ENCODE data around the gene ZNF235. TPM values are rescaled to one million over a fixed set of nuclear protein-coding genes. Genes with fewer than 3 reads are reported as not detected.

Gene ZNF235
- total and polyA plus RNA-seq, 4 donors = 0.96 to 5.3 (median 2.1) TPM

DNA sequence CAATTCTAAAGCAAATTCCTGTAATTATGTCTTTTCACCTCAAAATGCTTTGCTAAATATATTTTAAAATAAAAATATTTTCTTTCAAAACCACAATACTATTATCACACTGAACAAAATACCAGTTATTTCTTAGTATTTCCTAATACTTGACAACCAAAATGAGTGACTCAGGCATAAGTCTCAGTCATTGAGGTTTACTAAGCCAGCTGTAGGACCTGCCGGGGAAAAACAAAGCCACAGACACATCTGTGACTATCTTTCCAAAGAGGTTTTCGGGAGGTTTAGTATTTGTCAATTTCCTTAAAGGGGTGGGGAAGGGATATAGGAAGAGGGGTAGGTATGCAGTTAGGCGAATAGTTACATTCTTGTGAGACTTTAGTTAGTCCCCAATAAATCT, 3.2 kb upstream of the ZNF235 start:
- no peaks in the 10 kb centered on the region for H3K27me3 ChIP-seq (ENCODE audit: control insufficient read depth in 4 of 4, insufficient read depth in 4 of 4, low read length in 3 of 4)
- H3K36me3 ChIP-seq (ENCODE audit: control insufficient read depth in 4 of 4, insufficient read depth in 3 of 4, low read depth in 1 of 4, low read length in 3 of 4) = no peaks in the 10 kb centered on the region
- H3K4me3 ChIP-seq (ENCODE audit: low read depth in 1 of 3, low read length in 3 of 3) = no peak overlapping the region
- H3K9me3 ChIP-seq (ENCODE audit: control insufficient read depth in 4 of 4, low read length in 3 of 4) = peaks cover 11 to 32% (median 24%) of the 10 kb centered on the region in 4 donors
- DNase-seq (ENCODE audit: low spot score) = no peak
- TF ChIP-seq YY1 (IDR thresholded peaks at IDR 0.05) = no peak
- 89% methylated on average over 3 of the region's 3 CpGs for WGBS
- peaks cover 3 to 14% (median 9%) of the 10 kb centered on the region in 4 donors for H3K4me1 ChIP-seq (ENCODE audit: control insufficient read depth in 4 of 4, insufficient read depth in 4 of 4, low read length in 3 of 4)
- H3K9ac ChIP-seq (ENCODE audit: low read depth in 1 of 2, low read length in 2 of 2) = no peak overlapping the region
- H3K27ac ChIP-seq (ENCODE audit: low read depth in 1 of 2, low read length in 2 of 2) = no peak overlapping the region

DNA sequence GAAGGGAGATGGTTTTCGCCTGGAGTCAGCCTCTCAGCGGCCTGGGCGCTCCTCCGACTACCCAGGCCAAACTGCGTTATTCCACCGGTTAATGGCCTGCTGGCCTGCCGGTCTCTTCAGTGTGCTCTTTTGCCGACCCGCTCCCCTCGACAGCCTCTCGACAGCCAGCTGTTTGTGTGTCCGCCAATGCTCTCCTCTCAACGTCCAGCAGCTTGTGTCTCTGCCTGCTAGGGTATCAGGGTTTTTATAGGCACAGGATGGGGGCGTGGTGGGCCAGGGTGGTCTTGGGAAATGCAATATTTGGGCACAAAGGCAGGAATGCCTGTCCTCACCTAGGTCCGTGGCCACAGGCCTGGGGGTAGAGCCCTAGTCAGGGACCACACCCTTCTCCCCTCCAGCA, 1.5 kb upstream of the ZNF235 start:
- Histone ChIP-seq H3K9me3 (ENCODE audit: control insufficient read depth in 4 of 4, low read length in 3 of 4) (peaks cover 10 to 27% (median 16%) of the 10 kb centered on the region in 4 donors), H3K27ac (ENCODE audit: low read depth in 1 of 2, low read length in 2 of 2) (no peak overlapping the region), H3K4me1 (ENCODE audit: control insufficient read depth in 4 of 4, insufficient read depth in 4 of 4, low read length in 3 of 4) (peaks cover 3 to 14% (median 9%) of the 10 kb centered on the region in 4 donors), H3K4me3 (ENCODE audit: low read depth in 1 of 3, low read length in 3 of 3) (peak overlapping the region in 2 of 3 donors; percentile 11 to 94), H3K36me3 (ENCODE audit: control insufficient read depth in 4 of 4, insufficient read depth in 3 of 4, low read depth in 1 of 4, low read length in 3 of 4) (peaks cover under 1 to 9% (median 4%) of the 10 kb centered on the region in 4 donors), H3K27me3 (ENCODE audit: control insufficient read depth in 4 of 4, insufficient read depth in 4 of 4, low read length in 3 of 4) (no peaks in the 10 kb centered on the region), H3K9ac (ENCODE audit: low read depth in 1 of 2, low read length in 2 of 2) (no peak overlapping the region)
- WGBS = 82% methylated on average over 15 of the region's 15 CpGs
- TF ChIP-seq RAD21 (IDR thresholded peaks at IDR 0.05) = no peak
- TF ChIP-seq YY1 (IDR thresholded peaks at IDR 0.05) = no peak
- TF ChIP-seq, protein P1, sequence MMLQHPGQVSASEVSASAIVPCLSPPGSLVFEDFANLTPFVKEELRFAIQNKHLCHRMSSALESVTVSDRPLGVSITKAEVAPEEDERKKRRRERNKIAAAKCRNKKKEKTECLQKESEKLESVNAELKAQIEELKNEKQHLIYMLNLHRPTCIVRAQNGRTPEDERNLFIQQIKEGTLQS (IDR thresholded peaks at IDR 0.05) = no peak
- no peak for TF ChIP-seq FOXA2 (IDR thresholded peaks at IDR 0.05)
- TF ChIP-seq FOXA1 (IDR thresholded peaks at IDR 0.05) = no peak
- TF ChIP-seq HNF4A (conservative IDR thresholded peaks at IDR 0.05) = no peak
- TF ChIP-seq, protein P2, sequence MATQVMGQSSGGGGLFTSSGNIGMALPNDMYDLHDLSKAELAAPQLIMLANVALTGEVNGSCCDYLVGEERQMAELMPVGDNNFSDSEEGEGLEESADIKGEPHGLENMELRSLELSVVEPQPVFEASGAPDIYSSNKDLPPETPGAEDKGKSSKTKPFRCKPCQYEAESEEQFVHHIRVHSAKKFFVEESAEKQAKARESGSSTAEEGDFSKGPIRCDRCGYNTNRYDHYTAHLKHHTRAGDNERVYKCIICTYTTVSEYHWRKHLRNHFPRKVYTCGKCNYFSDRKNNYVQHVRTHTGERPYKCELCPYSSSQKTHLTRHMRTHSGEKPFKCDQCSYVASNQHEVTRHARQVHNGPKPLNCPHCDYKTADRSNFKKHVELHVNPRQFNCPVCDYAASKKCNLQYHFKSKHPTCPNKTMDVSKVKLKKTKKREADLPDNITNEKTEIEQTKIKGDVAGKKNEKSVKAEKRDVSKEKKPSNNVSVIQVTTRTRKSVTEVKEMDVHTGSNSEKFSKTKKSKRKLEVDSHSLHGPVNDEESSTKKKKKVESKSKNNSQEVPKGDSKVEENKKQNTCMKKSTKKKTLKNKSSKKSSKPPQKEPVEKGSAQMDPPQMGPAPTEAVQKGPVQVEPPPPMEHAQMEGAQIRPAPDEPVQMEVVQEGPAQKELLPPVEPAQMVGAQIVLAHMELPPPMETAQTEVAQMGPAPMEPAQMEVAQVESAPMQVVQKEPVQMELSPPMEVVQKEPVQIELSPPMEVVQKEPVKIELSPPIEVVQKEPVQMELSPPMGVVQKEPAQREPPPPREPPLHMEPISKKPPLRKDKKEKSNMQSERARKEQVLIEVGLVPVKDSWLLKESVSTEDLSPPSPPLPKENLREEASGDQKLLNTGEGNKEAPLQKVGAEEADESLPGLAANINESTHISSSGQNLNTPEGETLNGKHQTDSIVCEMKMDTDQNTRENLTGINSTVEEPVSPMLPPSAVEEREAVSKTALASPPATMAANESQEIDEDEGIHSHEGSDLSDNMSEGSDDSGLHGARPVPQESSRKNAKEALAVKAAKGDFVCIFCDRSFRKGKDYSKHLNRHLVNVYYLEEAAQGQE (IDR thresholded peaks at IDR 0.05) = no peak
- no peak for TF ChIP-seq TAF1 (conservative IDR thresholded peaks at IDR 0.05)
- no peak for TF ChIP-seq JUND (IDR thresholded peaks at IDR 0.05)
- no peak for TF ChIP-seq GABPA (IDR thresholded peaks at IDR 0.05 in 1 of 2, conservative IDR thresholded peaks at IDR 0.05 in 1 of 2)
- no peak for TF ChIP-seq HNF4G (IDR thresholded peaks at IDR 0.05)
- no peak for TF ChIP-seq EGR1 (IDR thresholded peaks at IDR 0.05; ENCODE audit: low read depth in 2 of 2)
- TF ChIP-seq, protein P3, sequence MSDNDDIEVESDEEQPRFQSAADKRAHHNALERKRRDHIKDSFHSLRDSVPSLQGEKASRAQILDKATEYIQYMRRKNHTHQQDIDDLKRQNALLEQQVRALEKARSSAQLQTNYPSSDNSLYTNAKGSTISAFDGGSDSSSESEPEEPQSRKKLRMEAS (IDR thresholded peaks at IDR 0.05) = no peak
- TF ChIP-seq RXRA (IDR thresholded peaks at IDR 0.05) = no peak
- TF ChIP-seq, protein P4, sequence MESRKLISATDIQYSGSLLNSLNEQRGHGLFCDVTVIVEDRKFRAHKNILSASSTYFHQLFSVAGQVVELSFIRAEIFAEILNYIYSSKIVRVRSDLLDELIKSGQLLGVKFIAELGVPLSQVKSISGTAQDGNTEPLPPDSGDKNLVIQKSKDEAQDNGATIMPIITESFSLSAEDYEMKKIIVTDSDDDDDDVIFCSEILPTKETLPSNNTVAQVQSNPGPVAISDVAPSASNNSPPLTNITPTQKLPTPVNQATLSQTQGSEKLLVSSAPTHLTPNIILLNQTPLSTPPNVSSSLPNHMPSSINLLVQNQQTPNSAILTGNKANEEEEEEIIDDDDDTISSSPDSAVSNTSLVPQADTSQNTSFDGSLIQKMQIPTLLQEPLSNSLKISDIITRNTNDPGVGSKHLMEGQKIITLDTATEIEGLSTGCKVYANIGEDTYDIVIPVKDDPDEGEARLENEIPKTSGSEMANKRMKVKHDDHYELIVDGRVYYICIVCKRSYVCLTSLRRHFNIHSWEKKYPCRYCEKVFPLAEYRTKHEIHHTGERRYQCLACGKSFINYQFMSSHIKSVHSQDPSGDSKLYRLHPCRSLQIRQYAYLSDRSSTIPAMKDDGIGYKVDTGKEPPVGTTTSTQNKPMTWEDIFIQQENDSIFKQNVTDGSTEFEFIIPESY (IDR thresholded peaks at IDR 0.05) = no peak
- TF ChIP-seq, protein P5, sequence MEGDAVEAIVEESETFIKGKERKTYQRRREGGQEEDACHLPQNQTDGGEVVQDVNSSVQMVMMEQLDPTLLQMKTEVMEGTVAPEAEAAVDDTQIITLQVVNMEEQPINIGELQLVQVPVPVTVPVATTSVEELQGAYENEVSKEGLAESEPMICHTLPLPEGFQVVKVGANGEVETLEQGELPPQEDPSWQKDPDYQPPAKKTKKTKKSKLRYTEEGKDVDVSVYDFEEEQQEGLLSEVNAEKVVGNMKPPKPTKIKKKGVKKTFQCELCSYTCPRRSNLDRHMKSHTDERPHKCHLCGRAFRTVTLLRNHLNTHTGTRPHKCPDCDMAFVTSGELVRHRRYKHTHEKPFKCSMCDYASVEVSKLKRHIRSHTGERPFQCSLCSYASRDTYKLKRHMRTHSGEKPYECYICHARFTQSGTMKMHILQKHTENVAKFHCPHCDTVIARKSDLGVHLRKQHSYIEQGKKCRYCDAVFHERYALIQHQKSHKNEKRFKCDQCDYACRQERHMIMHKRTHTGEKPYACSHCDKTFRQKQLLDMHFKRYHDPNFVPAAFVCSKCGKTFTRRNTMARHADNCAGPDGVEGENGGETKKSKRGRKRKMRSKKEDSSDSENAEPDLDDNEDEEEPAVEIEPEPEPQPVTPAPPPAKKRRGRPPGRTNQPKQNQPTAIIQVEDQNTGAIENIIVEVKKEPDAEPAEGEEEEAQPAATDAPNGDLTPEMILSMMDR (IDR thresholded peaks at IDR 0.05; ENCODE audit: low read depth, low read length, missing input control) = no peak
- TF ChIP-seq SP1 (IDR thresholded peaks at IDR 0.05) = no peak
- no peak for TF ChIP-seq NR2F2 (IDR thresholded peaks at IDR 0.05)
- DNase-seq (ENCODE audit: low spot score) = no peak
